ENCODE results near the gene ROR2. TPM values are rescaled to one million over a fixed set of nuclear protein-coding genes. Genes with fewer than 3 reads are reported as not detected.

ROR2 gene
- total RNA-seq, 1 experiment from 2014 or later, result 2.7 TPM

DNA sequence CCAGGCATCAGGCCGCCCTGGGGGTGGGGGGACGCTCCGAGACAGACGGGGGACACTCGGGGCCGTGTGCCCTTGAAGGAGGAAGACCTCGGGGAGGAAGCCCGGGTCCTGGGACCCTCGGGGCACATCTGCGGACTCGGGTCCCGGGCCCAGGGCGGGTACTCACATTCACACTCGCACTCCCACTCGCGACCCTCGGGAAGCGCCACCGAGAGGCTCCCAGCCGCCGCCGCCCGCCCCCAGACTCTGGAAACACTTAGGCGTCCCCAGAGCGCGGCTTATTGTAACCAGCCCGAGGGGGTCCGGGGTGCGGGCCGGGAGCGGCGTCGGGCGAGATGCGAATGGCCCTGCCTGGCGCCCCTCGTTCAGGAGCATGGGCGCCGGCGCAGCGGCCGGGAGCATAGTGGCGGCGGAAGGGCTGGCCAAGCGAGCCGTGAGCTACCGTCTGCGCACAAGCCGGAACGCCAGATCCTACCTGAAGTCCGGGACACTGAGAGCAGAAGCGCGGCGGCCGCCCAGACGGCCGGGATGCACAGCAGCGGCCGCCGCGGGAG is 559 bp downstream of the ROR2 start:
- Histone ChIP-seq H2AFZ (ENCODE audit: low read length) (no peak overlapping the region), H3K9ac (ENCODE audit: extremely low read depth, insufficient read length, low read length) (no peak overlapping the region), H3K27me3 (ENCODE audit: insufficient read depth, low read length) (peaks cover 23% of the 10 kb centered on the region; the same call in 1 of the 2 replicates), H2BK5ac (ENCODE audit: insufficient read length, low read length) (no peak overlapping the region), H4K20me1 (ENCODE audit: control insufficient read depth, insufficient read depth, insufficient read length) (no peaks in the 10 kb centered on the region), H3K9me3 (ENCODE audit: control insufficient read depth, low read depth, low read length) (no peaks in the 10 kb centered on the region), H4K91ac (ENCODE audit: insufficient read length, low read depth, low read length) (no peak overlapping the region), H3T11ph (ENCODE audit: low read length) (no peak overlapping the region), H2AK5ac (ENCODE audit: insufficient read length, low read length) (no peak overlapping the region), H3K4me1 (ENCODE audit: insufficient read depth, low read length) (no peaks in the 10 kb centered on the region), H4K5ac (ENCODE audit: insufficient read length, low read depth, low read length) (no peak overlapping the region), H3K79me2 (ENCODE audit: insufficient read depth, low read length) (no peaks in the 10 kb centered on the region; the same call in 1 of the 2 replicates), H3K18ac (ENCODE audit: insufficient read length, low read depth, low read length) (peak overlapping the region; percentile 61), H3K23ac (ENCODE audit: insufficient read length, low read depth, low read length) (no peak overlapping the region), H2BK120ac (ENCODE audit: low read depth, low read length, poor library complexity, severe bottlenecking) (no peak overlapping the region), H3K56ac (ENCODE audit: insufficient read length, low read depth, low read length) (no peak overlapping the region), H3K14ac (ENCODE audit: insufficient read depth, low read length) (no peak overlapping the region), H2BK20ac (ENCODE audit: low read depth, low read length, poor library complexity, severe bottlenecking) (no peak overlapping the region), H3K23me2 (ENCODE audit: insufficient read length, low read depth, low read length, poor library complexity, severe bottlenecking) (peaks cover 16% of the 10 kb centered on the region), H3K4me2 (ENCODE audit: insufficient read depth, insufficient read length, low read length) (peak overlapping the region; percentile 77), H3K4ac (ENCODE audit: low read depth, low read length) (no peak overlapping the region), H4K8ac (replicated peaks; ENCODE audit: insufficient read length, low read depth, low read length) (no peak overlapping the region), H2BK15ac (ENCODE audit: low read depth, low read length) (no peak overlapping the region), H2BK12ac (ENCODE audit: insufficient read length, low read depth, low read length) (no peak overlapping the region), H3K79me1 (ENCODE audit: insufficient read depth, low read depth, low read length, poor library complexity, severe bottlenecking) (no peaks in the 10 kb centered on the region), H3K27ac (ENCODE audit: insufficient read length, low read depth, low read length) (no peak overlapping the region)
- TF ChIP-seq, protein P1, sequence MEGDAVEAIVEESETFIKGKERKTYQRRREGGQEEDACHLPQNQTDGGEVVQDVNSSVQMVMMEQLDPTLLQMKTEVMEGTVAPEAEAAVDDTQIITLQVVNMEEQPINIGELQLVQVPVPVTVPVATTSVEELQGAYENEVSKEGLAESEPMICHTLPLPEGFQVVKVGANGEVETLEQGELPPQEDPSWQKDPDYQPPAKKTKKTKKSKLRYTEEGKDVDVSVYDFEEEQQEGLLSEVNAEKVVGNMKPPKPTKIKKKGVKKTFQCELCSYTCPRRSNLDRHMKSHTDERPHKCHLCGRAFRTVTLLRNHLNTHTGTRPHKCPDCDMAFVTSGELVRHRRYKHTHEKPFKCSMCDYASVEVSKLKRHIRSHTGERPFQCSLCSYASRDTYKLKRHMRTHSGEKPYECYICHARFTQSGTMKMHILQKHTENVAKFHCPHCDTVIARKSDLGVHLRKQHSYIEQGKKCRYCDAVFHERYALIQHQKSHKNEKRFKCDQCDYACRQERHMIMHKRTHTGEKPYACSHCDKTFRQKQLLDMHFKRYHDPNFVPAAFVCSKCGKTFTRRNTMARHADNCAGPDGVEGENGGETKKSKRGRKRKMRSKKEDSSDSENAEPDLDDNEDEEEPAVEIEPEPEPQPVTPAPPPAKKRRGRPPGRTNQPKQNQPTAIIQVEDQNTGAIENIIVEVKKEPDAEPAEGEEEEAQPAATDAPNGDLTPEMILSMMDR (conservative IDR thresholded peaks at IDR 0.05), result no peak
- Mint-ChIP-seq H3K27me3 (ENCODE audit: low read depth) (peaks cover 89% of the 10 kb centered on the region), H3K36me3 (ENCODE audit: insufficient read depth in 1 of 3, low read depth in 3 of 3) (no peaks in the 10 kb centered on the region; a peak in 1 of 7 replicates), H3K4me1 (peaks cover 20 to 40% of the 10 kb centered on the region in 2 experiments), H3K27ac (no peak overlapping the region), H3K9me3 (no peaks in the 10 kb centered on the region), H3K4me3 (peak overlapping the region; percentile 62 to 84)
- no CpG with 5 or more reads among the region's 61 CpGs for WGBS (ENCODE audit: extremely low coverage, insufficient read length, low lambda C conversion rate)
- DNase-seq, result peak; percentile 44
